Neuron (in vitro differentiated cells): ENCODE measurements around the gene VPS4B.

Source experiments
- H2AFZ ChIP-seq: one replicate; pipeline ENCODE4 v1.6.1; 2013; ENCODE audit warnings: low read depth, mild to moderate bottlenecking, inconsistent platforms, low read length, moderate library complexity
- H3K27me3 ChIP-seq: one replicate; pipeline ENCODE4 v1.6.1; 2013; ENCODE audit warnings: low read length; ENCODE audit not compliant: insufficient read depth
- H3K36me3 ChIP-seq: one replicate; pipeline ENCODE4 v1.6.1; 2013; ENCODE audit warnings: low read length; ENCODE audit not compliant: insufficient read depth
- H3K4me1 ChIP-seq: one replicate; pipeline ENCODE4 v1.6.1; 2013; ENCODE audit warnings: low read length; ENCODE audit not compliant: insufficient read depth
- H3K4me3 ChIP-seq: 2 replicates; pipeline ENCODE4 v1.5.1; 2013; ENCODE audit warnings: mild to moderate bottlenecking, low read length, moderate library complexity
- H3K9me3 ChIP-seq: one replicate; pipeline ENCODE4 v1.6.1; 2013; ENCODE audit warnings: low read length

The VPS4B gene

DNA sequence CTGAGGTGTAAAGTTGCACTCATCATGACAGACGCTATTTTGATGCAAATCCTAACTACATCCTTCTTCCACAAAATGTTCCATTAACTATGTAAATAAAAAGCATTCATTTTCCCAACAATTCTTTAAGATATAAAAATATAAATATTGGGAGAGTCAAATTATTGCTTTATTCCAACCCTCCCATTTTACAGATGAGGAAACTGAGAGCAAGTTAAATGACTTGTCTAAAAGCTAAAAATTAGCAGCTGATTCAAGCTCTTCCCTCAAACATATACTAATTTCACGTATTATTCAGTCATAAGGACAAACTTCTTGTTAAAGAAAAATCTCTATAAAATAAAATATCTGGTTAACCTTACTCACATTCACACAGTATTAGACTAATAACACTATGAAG is 72.0 kb downstream of the VPS4B start:
- Histone ChIP-seq H3K27me3 (no peaks in the 10 kb centered on the region), H2AFZ (no peak overlapping the region), H3K9me3 (no peaks in the 10 kb centered on the region), H3K4me1 (no peaks in the 10 kb centered on the region), H3K36me3 (peaks cover 80% of the 10 kb centered on the region), H3K4me3 (no peak overlapping the region)

DNA sequence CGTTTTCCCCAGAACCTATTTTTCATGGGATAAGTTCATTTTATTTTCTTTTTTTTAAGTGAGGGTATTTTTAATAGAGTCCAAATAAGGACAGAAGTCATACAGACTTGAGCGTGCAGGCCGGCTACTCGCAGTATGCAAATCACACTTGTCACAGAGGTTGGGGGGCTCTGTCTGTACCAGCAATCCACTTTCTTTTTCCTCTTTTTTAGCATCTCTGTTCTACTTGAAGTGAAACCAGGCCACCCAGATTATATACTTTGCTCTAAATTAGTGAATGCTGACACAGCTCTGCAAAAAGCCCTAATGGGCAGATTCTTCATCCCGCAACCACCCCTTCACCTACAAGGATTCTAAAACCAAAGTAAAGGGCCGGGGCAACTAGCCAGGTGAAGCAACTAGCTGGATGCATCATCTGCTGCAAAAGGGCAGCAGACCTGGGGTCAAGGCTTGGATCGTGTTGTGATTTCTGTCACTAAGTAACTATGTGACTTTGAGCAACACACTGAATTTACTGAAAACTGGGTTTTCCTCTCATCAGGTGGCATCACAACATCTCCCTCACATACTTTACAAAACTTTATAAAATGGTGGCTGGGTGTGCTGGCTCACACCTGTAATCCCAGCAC is 73.7 kb downstream of the VPS4B start:
- H2AFZ ChIP-seq, result no peak overlapping the region
- peaks cover 79% of the 10 kb centered on the region for H3K36me3 ChIP-seq
- no peak overlapping the region for H3K4me3 ChIP-seq
- H3K9me3 ChIP-seq, result no peaks in the 10 kb centered on the region
- H3K27me3 ChIP-seq, result no peaks in the 10 kb centered on the region
- H3K4me1 ChIP-seq, result no peaks in the 10 kb centered on the region

DNA sequence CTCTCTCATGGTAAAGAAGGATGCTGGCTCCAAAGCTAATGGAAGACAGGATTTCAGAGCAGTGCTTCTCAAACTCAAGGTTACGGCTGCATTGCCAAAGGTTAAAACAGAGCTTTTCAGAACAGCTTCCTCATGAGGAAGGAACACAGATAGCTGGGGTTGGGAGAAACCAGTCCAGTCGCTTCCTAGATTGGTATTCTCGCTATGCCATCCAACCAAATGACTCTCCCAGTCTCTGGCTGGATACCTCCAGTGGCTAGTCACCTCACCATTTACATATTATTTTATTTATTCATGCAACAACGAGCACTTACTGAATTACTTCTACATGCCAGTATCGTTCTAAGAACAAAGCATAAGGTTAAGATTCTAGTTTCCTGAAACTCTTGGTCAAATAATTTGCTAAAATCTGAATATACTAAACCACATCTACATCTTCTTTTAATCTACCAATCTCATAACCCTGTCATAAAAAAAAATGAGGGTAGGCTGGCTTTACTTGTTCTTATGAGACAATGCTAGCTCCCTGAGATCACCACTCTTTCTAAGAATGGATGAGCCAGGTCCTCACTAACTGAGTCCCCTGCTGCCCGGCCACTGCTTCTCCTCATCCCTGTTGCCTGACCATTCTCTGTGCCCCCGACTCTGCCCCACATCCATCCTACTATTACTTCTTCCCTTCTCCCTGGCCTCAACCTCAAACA is 75.6 kb downstream of the VPS4B start:
- Histone ChIP-seq H3K4me3 (no peak overlapping the region), H3K36me3 (peaks cover 66% of the 10 kb centered on the region), H3K27me3 (no peaks in the 10 kb centered on the region), H2AFZ (no peak overlapping the region), H3K9me3 (no peaks in the 10 kb centered on the region), H3K4me1 (no peaks in the 10 kb centered on the region)

DNA sequence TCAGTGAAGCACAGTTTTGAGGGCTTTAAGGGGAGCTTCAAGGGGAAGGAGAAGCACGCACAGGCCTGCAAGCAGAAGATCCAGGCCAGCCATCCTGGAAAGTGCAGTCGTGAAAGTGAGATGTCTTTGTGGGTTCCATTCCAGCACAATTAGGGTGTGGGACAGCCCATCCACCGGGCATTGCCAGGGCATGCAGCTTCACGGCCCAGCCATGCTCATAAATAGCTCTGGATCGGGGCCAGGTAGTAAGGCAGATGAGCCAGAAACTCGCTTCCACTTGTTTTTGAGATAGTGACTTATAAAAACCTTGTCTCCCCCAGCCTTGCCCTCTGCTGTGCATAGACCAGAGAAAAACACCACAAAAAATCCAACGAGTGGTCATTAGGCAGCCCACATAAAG is 76.2 kb downstream of the VPS4B start:
- Histone ChIP-seq H3K4me3 (no peak overlapping the region), H3K36me3 (peaks cover 64% of the 10 kb centered on the region), H3K27me3 (no peaks in the 10 kb centered on the region), H2AFZ (no peak overlapping the region), H3K9me3 (no peaks in the 10 kb centered on the region), H3K4me1 (no peaks in the 10 kb centered on the region)

GRCh38 chr18:63344918-63345317 is 77.4 kb downstream of the VPS4B start:
- Histone ChIP-seq H3K36me3 (peaks cover 60% of the 10 kb centered on the region), H3K4me3 (no peak overlapping the region), H3K27me3 (no peaks in the 10 kb centered on the region), H3K9me3 (no peaks in the 10 kb centered on the region), H3K4me1 (no peaks in the 10 kb centered on the region), H2AFZ (no peak overlapping the region)

- peaks cover 57% of the 10 kb centered on the region for H3K36me3 ChIP-seq
- H3K27me3 ChIP-seq, result no peaks in the 10 kb centered on the region
- H3K4me3 ChIP-seq, result no peak overlapping the region
- H3K9me3 ChIP-seq, result no peaks in the 10 kb centered on the region
- H2AFZ ChIP-seq, result no peak overlapping the region
- no peaks in the 10 kb centered on the region for H3K4me1 ChIP-seq
Measured at GRCh38 chr18:63344263-63344662, 78.0 kb downstream of the VPS4B start.

DNA sequence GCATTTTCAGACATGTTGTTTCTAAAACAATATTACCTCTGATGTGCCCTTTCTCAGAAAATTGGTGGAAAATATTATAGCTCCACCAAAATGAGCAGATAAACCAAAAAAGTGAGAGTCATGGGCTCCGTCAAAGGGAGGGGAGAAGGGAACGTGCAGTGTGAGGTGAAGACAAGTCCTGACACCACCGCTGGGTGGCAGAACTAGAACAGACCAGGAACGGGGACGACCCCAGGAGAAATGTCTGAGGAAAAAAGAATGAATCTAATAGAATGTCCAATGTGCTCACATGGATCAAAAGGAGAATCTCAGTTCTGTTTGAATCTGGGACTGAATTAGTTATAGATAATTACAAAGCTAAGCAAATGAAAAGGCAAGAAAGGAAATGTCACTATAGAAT is 80.1 kb downstream of the VPS4B start:
- peaks cover 58% of the 10 kb centered on the region for H3K36me3 ChIP-seq
- no peaks in the 10 kb centered on the region for H3K9me3 ChIP-seq
- no peak overlapping the region for H2AFZ ChIP-seq
- H3K27me3 ChIP-seq, result no peaks in the 10 kb centered on the region
- no peaks in the 10 kb centered on the region for H3K4me1 ChIP-seq
- H3K4me3 ChIP-seq, result no peak overlapping the region

DNA sequence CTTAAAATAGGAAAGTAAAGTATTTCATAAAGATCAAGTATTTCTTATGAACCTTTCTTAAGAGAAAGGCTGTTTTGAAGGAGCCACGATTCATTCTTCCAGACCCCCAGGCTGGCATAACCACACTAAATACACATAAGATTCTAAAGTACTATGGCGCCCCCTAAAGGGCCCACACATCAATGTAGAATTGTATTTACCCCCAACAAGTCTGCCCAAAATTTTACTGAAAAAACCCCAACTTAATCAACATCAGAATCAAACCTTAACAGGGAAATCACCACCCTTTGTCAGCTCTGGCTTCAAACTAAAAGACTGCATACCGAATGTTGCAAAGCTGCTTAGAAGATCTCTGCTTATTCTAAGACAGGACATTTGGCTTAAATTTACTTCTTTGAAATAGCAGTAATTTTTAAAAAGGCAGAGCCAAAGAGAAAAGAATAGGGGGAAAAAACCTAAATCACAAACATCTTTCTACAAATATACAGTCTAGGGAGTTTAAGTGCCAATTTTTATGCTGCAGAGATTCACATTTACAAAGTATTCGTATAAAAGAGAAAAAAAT is 82.3 kb downstream of the VPS4B start:
- H3K36me3 ChIP-seq, result peaks cover 47% of the 10 kb centered on the region

More for the DNA sequence above, 82.3 kb downstream of the VPS4B start:
- Histone ChIP-seq H2AFZ (no peak overlapping the region), H3K9me3 (no peaks in the 10 kb centered on the region), H3K27me3 (no peaks in the 10 kb centered on the region), H3K4me1 (no peaks in the 10 kb centered on the region), H3K4me3 (no peak overlapping the region)
